Ecto neural progenitor cell (in vitro differentiated cells): ENCODE data around the gene BRMS1.

Experiments used
- DNase-seq: peaks from one replicate; pipeline ENCODE4 v3.0.0-alpha.2; 2018; ENCODE audit warnings: low spot score

The BRMS1 gene

GRCh38 chr11:66336234-66337102, 8.4 kb downstream of the BRMS1 start, which contains the start of gene RIN1:
TSS of gene RIN1 (minus strand) at chr11:66336434. CDS start at chr11:66336402, 32 bp downstream.
- DNase-seq = peak; percentile 81

GRCh38 chr11:66335531-66336233, 9.2 kb downstream of the BRMS1 start:
- DNase-seq = peak; percentile 63

- DNase-seq = no peak
These were observed 10.1 kb downstream of the BRMS1 start for GRCh38 chr11:66334605-66335442.

GRCh38 chr11:66333896-66334604, 10.9 kb downstream of the BRMS1 start:
- peak; percentile 46 for DNase-seq

- peak; percentile 35 for DNase-seq
These were observed 11.6 kb downstream of the BRMS1 start for GRCh38 chr11:66333220-66333877.

- no peak for DNase-seq
These were observed 12.3 kb downstream of the BRMS1 start for GRCh38 chr11:66332371-66333219.

GRCh38 chr11:66331542-66332370, 13.1 kb downstream of the BRMS1 start:
- peak; percentile 37 for DNase-seq

- peak; percentile 46 for DNase-seq
These were observed 14.0 kb downstream of the BRMS1 start for GRCh38 chr11:66330931-66331330.

GRCh38 chr11:66329165-66329673, 15.7 kb downstream of the BRMS1 start:
- DNase-seq = no peak

GRCh38 chr11:66328302-66329144, 16.4 kb downstream of the BRMS1 start:
- peak; percentile 90 for DNase-seq

GRCh38 chr11:66328031-66328301, 16.9 kb downstream of the BRMS1 start:
- DNase-seq = no peak

GRCh38 chr11:66327171-66328030, 17.5 kb downstream of the BRMS1 start:
- DNase-seq = peak; percentile 50

GRCh38 chr11:66326261-66327111, 18.4 kb downstream of the BRMS1 start:
- peak; percentile 51 for DNase-seq

- no peak for DNase-seq
These were observed 19.6 kb downstream of the BRMS1 start for GRCh38 chr11:66325263-66325671.

- no peak for DNase-seq
These were observed 20.2 kb downstream of the BRMS1 start for GRCh38 chr11:66324664-66325063.

GRCh38 chr11:66323684-66324083, 21.2 kb downstream of the BRMS1 start:
- DNase-seq = no peak
